Panc1 (cell line): ENCODE results near the gene SMARCA5. TPM values are rescaled to one million over a fixed set of nuclear protein-coding genes. Genes with fewer than 3 reads are reported as not detected.

Experiments
- ATAC-seq: fragments of 200-7000 bp; cut with Tn5 transposase; 2 replicates; pipeline ENCODE4 v1.9.1; 2020; ENCODE audit warnings: mild to moderate bottlenecking, moderate library complexity
- BruUV-seq: library from RNA; stranded (reverse); fragments of 400-500 nt; replicated peaks from 2 replicates; lab custom pipeline; 2021; lab: Mats Ljungman, UMichigan
- CTCF ChIA-PET: fragments of 300-600 bp; sonication (Branson Sonifier 250); formaldehyde crosslinking; loops from one replicate; lab custom pipeline; 2022; ENCODE audit warnings: antibody characterized with exemption; lab: Charles Lee
- POLR2A ChIA-PET: fragments of 300-600 bp; sonication (Branson Sonifier 250); formaldehyde crosslinking; loops from one replicate; lab custom pipeline; 2022; ENCODE audit warnings: antibody characterized with exemption; lab: Charles Lee
- DNase-seq: peaks from one replicate; pipeline ENCODE4 v3.0.0-alpha.2; 2010; ENCODE audit warnings: low read depth, low spot score
- H3K27ac ChIP-seq: 2 replicates; pipeline ENCODE4 v1.5.1; 2011; ENCODE audit warnings: mild to moderate bottlenecking, low read length, inconsistent platforms
- H3K27me3 ChIP-seq: fragments of 200-500 bp; sonication (Bioruptor generic); 2 replicates; pipeline ENCODE4 v1.6.0; 2014; ENCODE audit warnings: low read length, inconsistent platforms; ENCODE audit not compliant: control insufficient read depth, insufficient read depth
- H3K36me3 ChIP-seq: fragments of 200-500 bp; sonication (Bioruptor generic); 2 replicates; pipeline ENCODE4 v1.5.1; 2014; ENCODE audit warnings: inconsistent platforms, mild to moderate bottlenecking, low read length, moderate library complexity; ENCODE audit not compliant: control insufficient read depth, insufficient read depth
- H3K4me1 ChIP-seq: 2 replicates; pipeline ENCODE4 v1.5.1; 2011; ENCODE audit warnings: inconsistent platforms, mild to moderate bottlenecking, low read length, moderate library complexity; ENCODE audit not compliant: control insufficient read depth, insufficient read depth
- H3K4me3 ChIP-seq, 2 experiments: 2 replicates each; pipeline ENCODE4 v1.5.1; 2011 to 2012; ENCODE audit warnings: low read depth in 2 of 2, low read length in 2 of 2, mild to moderate bottlenecking in 2 of 2, inconsistent platforms in 1 of 2, moderate library complexity in 1 of 2
- H3K9me3 ChIP-seq: fragments of 200-500 bp; sonication (Bioruptor generic); 2 replicates; pipeline ENCODE4 v1.5.1; 2014; ENCODE audit warnings: low read depth, mild to moderate bottlenecking, inconsistent platforms, low read length, moderate library complexity; ENCODE audit not compliant: control insufficient read depth, insufficient read depth
- CTCF ChIP-seq: fragments of 450-650 bp; IDR thresholded peaks from 2 replicates; pipeline ENCODE4 v1.5.1; 2017; ENCODE audit warnings: mild to moderate bottlenecking
- POLR2AphosphoS5 ChIP-seq: IDR thresholded peaks from 2 replicates; pipeline ENCODE4 v1.6.1; 2012; ENCODE audit warnings: mild to moderate bottlenecking, low read depth, low read length, moderate library complexity
- REST ChIP-seq, 2 experiments: IDR thresholded peaks; 2 replicates each; pipeline ENCODE4 v1.6.1; 2011 to 2012; ENCODE audit warnings: low read depth in 2 of 2, control low read depth in 1 of 2, low read length in 1 of 2, mild to moderate bottlenecking in 1 of 2, moderate library complexity in 1 of 2; ENCODE audit not compliant: insufficient read depth in 1 of 2
- SIN3A ChIP-seq: IDR thresholded peaks from 2 replicates; pipeline ENCODE4 v1.6.1; 2012; ENCODE audit warnings: low read depth, mild to moderate bottlenecking, low read length, moderate library complexity, borderline replicate concordance; ENCODE audit not compliant: insufficient read depth
- TCF7L2 ChIP-seq: IDR thresholded peaks from 2 replicates; pipeline ENCODE4 v1.6.1; 2011; ENCODE audit warnings: mild to moderate bottlenecking, low read depth, low read length, inconsistent platforms
- in situ Hi-C: cut with HindIII; loops from 2 replicates; pipeline ENCODE4 v1.10.0; 2016; ENCODE audit warnings: low sequenced_read_pairs, low pct_unique_long_range_greater_than_20kb
- intact Hi-C: fragments of 100-400 bp; cut with micrococcal nuclease; formaldehyde crosslinking; loops from one replicate; pipeline ENCODE4 v1.10.0; 2022; ENCODE audit not compliant: unreplicated experiment
- total RNA-seq: library from RNA; stranded (reverse); gene quantifications from one replicate; pipeline ENCODE4 v1.2.1, GENCODE V29; 2021; ENCODE audit not compliant: unreplicated experiment

The SMARCA5 gene
- total RNA-seq, 1 experiment from 2014 or later: 29.9 TPM

GRCh38 chr4:143539670-143540023, 26.1 kb downstream of the SMARCA5 start:
- Histone ChIP-seq H3K4me3 (no peak overlapping the region), H3K36me3 (peaks cover 43% of the 10 kb centered on the region), H3K27ac (no peak overlapping the region), H3K4me1 (no peaks in the 10 kb centered on the region), H3K9me3 (no peaks in the 10 kb centered on the region), H3K27me3 (no peaks in the 10 kb centered on the region)
- POLR2A ChIA-PET: no interaction called here
- no TSS peak for BruUV-seq
- DNase-seq: no peak
- intact Hi-C loops: no loop called here
- ATAC-seq: no peak
- TF ChIP-seq SIN3A: no peak
- no peak for TF ChIP-seq CTCF
- no peak for TF ChIP-seq TCF7L2
- TF ChIP-seq REST (IDR thresholded peaks at IDR 0.05; ENCODE audit: insufficient read depth in 1 of 2, low read depth in 2 of 2, low read length in 1 of 2): no peak
- CTCF ChIA-PET: no interaction called here
- in situ Hi-C loops: no loop called here

GRCh38 chr4:143549928-143550327, 36.4 kb downstream of the SMARCA5 start:
- TF ChIP-seq POLR2AphosphoS5 (no peak), REST (IDR thresholded peaks at IDR 0.05; ENCODE audit: insufficient read depth in 1 of 2, low read depth in 2 of 2, low read length in 1 of 2) (no peak), CTCF (no peak), TCF7L2 (no peak), SIN3A (no peak)
- no peaks in the 10 kb centered on the region for H3K9me3 ChIP-seq
- peaks cover 39% of the 10 kb centered on the region for H3K36me3 ChIP-seq
- H3K27me3 ChIP-seq: no peaks in the 10 kb centered on the region
- intact Hi-C loops (no loop called here), in situ Hi-C loops (no loop called here)
- no peak overlapping the region for H3K4me3 ChIP-seq
- BruUV-seq: no TSS peak
- no peak for DNase-seq
- H3K27ac ChIP-seq: no peak overlapping the region
- ChIA-PET CTCF (no interaction called here), POLR2A (interaction anchor here (0.6 kb wide), 1 partner anchor 29 kb away, joined by 4 read pairs; no protein-coding TSS in a partner anchor)
- ATAC-seq: no peak
- H3K4me1 ChIP-seq: no peaks in the 10 kb centered on the region
